DND-41 (cell line): ENCODE results near the gene POC1A.

Experiments
- ATAC-seq: fragments of 200-7000 bp; cut with Tn5 transposase; 3 replicates; pipeline ENCODE4 v1.9.1; 2021; ENCODE audit warnings: low read depth; ENCODE audit not compliant: insufficient read depth
- DNase-seq: peaks from one replicate; pipeline ENCODE4 v3.0.0-alpha.2; 2020
- H2AFZ ChIP-seq: 2 replicates; pipeline ENCODE4 v1.6.0; 2012; ENCODE audit warnings: low read depth, low read length
- H3K27ac ChIP-seq: 2 replicates; pipeline ENCODE4 v1.5.1; 2012; ENCODE audit warnings: low read length, inconsistent platforms
- H3K27me3 ChIP-seq: fragments of 200-600 bp; sonication (generic); 2 replicates; pipeline ENCODE4 v1.6.0; 2012; ENCODE audit warnings: low read length, mild to moderate bottlenecking, inconsistent platforms; ENCODE audit not compliant: insufficient read depth, poor library complexity
- H3K36me3 ChIP-seq: 2 replicates; pipeline ENCODE4 v1.5.1; 2012; ENCODE audit warnings: low read length, inconsistent platforms; ENCODE audit not compliant: insufficient read depth
- H3K4me1 ChIP-seq: 2 replicates; pipeline ENCODE4 v1.5.1; 2012; ENCODE audit warnings: mild to moderate bottlenecking, low read length; ENCODE audit not compliant: insufficient read depth
- H3K4me2 ChIP-seq: 2 replicates; pipeline ENCODE4 v1.6.0; 2012; ENCODE audit warnings: mild to moderate bottlenecking, moderate library complexity, low read length, inconsistent platforms; ENCODE audit not compliant: insufficient read depth
- H3K4me3 ChIP-seq, 2 experiments: fragments of 200-600 bp in 1 of 2; shearing (Covaris generic) in 1 of 2; 2 replicates each; pipeline ENCODE4 v1.5.1; 2012 to 2016; ENCODE audit warnings: inconsistent platforms in 2 of 2, low read length in 2 of 2, mild to moderate bottlenecking in 2 of 2, low read depth in 1 of 2, moderate library complexity in 1 of 2
- H3K79me2 ChIP-seq: 2 replicates; pipeline ENCODE4 v1.6.0; 2012; ENCODE audit warnings: low read length, inconsistent platforms; ENCODE audit not compliant: insufficient read depth
- H3K9ac ChIP-seq: 2 replicates; pipeline ENCODE4 v1.6.0; 2012; ENCODE audit warnings: low read depth, mild to moderate bottlenecking, inconsistent platforms, low read length, moderate library complexity
- H3K9me3 ChIP-seq: 2 replicates; pipeline ENCODE4 v1.5.1; 2012; ENCODE audit warnings: low read length, moderate library complexity, mild to moderate bottlenecking, inconsistent platforms; ENCODE audit not compliant: insufficient read depth, severe bottlenecking
- H4K20me1 ChIP-seq: 2 replicates; pipeline ENCODE4 v1.6.0; 2012; ENCODE audit warnings: low read length; ENCODE audit not compliant: insufficient read depth
- CTCF ChIP-seq: IDR thresholded peaks from 2 replicates; pipeline ENCODE4 v1.5.1; 2012; ENCODE audit warnings: borderline replicate concordance, low read length, moderate library complexity, mild to moderate bottlenecking; ENCODE audit not compliant: poor library complexity, severe bottlenecking; ENCODE audit errors: extremely low read depth
- EZH2 ChIP-seq: IDR thresholded peaks from 3 replicates; pipeline ENCODE4 v1.6.1; 2012; ENCODE audit warnings: borderline replicate concordance, low read depth, mild to moderate bottlenecking, moderate library complexity, low read length, inconsistent platforms; ENCODE audit not compliant: severe bottlenecking

The POC1A gene

GRCh38 chr3:52191663-52192062 lies 37.4 kb upstream of the POC1A start:
- no peaks in the 10 kb centered on the region for H4K20me1 ChIP-seq
- no peak overlapping the region for H2AFZ ChIP-seq
- H3K36me3 ChIP-seq: no peaks in the 10 kb centered on the region
- H3K9me3 ChIP-seq: no peaks in the 10 kb centered on the region
- H3K4me1 ChIP-seq: no peaks in the 10 kb centered on the region
- no peak overlapping the region for H3K4me2 ChIP-seq
- no peaks in the 10 kb centered on the region for H3K79me2 ChIP-seq
- TF ChIP-seq EZH2 (no peak), CTCF (no peak)
- no peak overlapping the region for H3K4me3 ChIP-seq
- no peak overlapping the region for H3K27ac ChIP-seq
- no peak for ATAC-seq
- DNase-seq: no peak
- no peak overlapping the region for H3K9ac ChIP-seq
- no peaks in the 10 kb centered on the region for H3K27me3 ChIP-seq

- H3K4me3 ChIP-seq: no peak overlapping the region
- no peak overlapping the region for H3K27ac ChIP-seq
- H3K4me2 ChIP-seq: no peak overlapping the region
- ATAC-seq (no peak), DNase-seq (no peak)
- no peaks in the 10 kb centered on the region for H4K20me1 ChIP-seq
- no peaks in the 10 kb centered on the region for H3K36me3 ChIP-seq
- no peak for TF ChIP-seq CTCF
- no peak for TF ChIP-seq EZH2
- H2AFZ ChIP-seq: no peak overlapping the region
- H3K4me1 ChIP-seq: no peaks in the 10 kb centered on the region
- H3K9me3 ChIP-seq: no peaks in the 10 kb centered on the region
- H3K9ac ChIP-seq: no peak overlapping the region
- no peaks in the 10 kb centered on the region for H3K27me3 ChIP-seq
- no peaks in the 10 kb centered on the region for H3K79me2 ChIP-seq
Measured at GRCh38 chr3:52190294-52191074, 36.3 kb upstream of the POC1A start.

- no peak for ATAC-seq
- no peak for TF ChIP-seq EZH2
- no peaks in the 10 kb centered on the region for H3K79me2 ChIP-seq
- H3K27me3 ChIP-seq: no peaks in the 10 kb centered on the region
- H2AFZ ChIP-seq: no peak overlapping the region
- H3K9ac ChIP-seq: no peak overlapping the region
- no peak for DNase-seq
- H3K4me1 ChIP-seq: no peaks in the 10 kb centered on the region
- H3K4me3 ChIP-seq: no peak overlapping the region
- no peak overlapping the region for H3K4me2 ChIP-seq
- no peaks in the 10 kb centered on the region for H4K20me1 ChIP-seq
- no peaks in the 10 kb centered on the region for H3K9me3 ChIP-seq
- H3K36me3 ChIP-seq: no peaks in the 10 kb centered on the region
- H3K27ac ChIP-seq: no peak overlapping the region
Measured at GRCh38 chr3:52188556-52188955, 34.3 kb upstream of the POC1A start.

- H3K9me3 ChIP-seq: no peaks in the 10 kb centered on the region
- no peak overlapping the region for H3K4me3 ChIP-seq
- ATAC-seq (no peak), DNase-seq (no peak)
- H3K36me3 ChIP-seq: no peaks in the 10 kb centered on the region
- no peak overlapping the region for H3K4me2 ChIP-seq
- no peaks in the 10 kb centered on the region for H3K79me2 ChIP-seq
- TF ChIP-seq CTCF (no peak), EZH2 (no peak)
- no peak overlapping the region for H3K27ac ChIP-seq
- H3K9ac ChIP-seq: no peak overlapping the region
- H3K27me3 ChIP-seq: no peaks in the 10 kb centered on the region
- no peaks in the 10 kb centered on the region for H4K20me1 ChIP-seq
- H2AFZ ChIP-seq: no peak overlapping the region
- H3K4me1 ChIP-seq: no peaks in the 10 kb centered on the region
Measured at GRCh38 chr3:52186729-52187128, 32.5 kb upstream of the POC1A start.
